NT2/D1 (cell line): ENCODE data around the gene MUC5B.

Experiments used
- SUZ12 ChIP-seq: IDR thresholded peaks from 2 replicates; pipeline ENCODE4 v1.6.1; 2011; ENCODE audit not compliant: insufficient read length, insufficient read depth; ENCODE audit errors: extremely low read depth
- YY1 ChIP-seq: IDR thresholded peaks from 2 replicates; pipeline ENCODE4 v1.6.1; 2011; ENCODE audit not compliant: insufficient read length, insufficient read depth
- ZNF274 ChIP-seq: IDR thresholded peaks from 2 replicates; pipeline ENCODE4 v1.6.1; 2011; ENCODE audit warnings: mild to moderate bottlenecking, low read depth, low read length

DNA sequence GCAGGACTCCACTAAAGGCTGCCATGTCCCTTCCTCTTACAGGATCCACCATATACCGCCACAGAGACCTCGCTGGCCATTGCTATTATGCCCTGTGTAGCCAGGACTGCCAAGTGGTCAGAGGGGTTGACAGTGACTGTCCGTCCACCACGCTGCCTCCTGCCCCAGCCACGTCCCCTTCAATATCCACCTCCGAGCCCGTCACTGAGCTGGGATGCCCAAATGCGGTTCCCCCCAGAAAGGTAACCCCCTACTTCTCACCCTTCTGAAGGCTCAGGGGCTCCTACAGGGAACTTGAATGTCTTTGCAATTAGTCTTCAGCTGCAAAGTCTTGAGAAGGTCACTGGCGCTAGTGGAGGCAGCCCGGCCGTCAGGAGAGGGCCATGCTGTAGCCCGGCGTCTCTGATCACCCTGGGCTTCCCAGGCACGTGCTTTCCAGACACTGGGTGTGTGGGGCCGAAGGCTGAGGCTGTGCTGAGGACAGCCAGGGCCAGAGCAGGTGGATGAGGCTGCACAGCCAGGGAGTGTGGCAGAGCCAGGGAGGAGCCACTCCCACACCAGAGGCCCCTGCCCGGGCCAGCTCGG lies 30.0 kb upstream of the MUC5B start:
- TF ChIP-seq SUZ12 (no peak), YY1 (no peak), ZNF274 (no peak)
